Breast epithelium (tissue), 4 donors: Measurements from ENCODE around the gene OSBPL6. TPM values are rescaled to one million over a fixed set of nuclear protein-coding genes. Genes with fewer than 3 reads are reported as not detected.

Experiments used
- DNase-seq, 2 donors: peaks; one replicate each; pipeline ENCODE4 v3.0.0-alpha.2; 2019; ENCODE audit warnings: low spot score in 2 of 2
- H3K27ac ChIP-seq, 2 donors: fragments of 200-600 bp; sonication (generic) in 1 of 2; one replicate each; pipeline ENCODE4 v1.5.1; 2016 to 2019; ENCODE audit warnings: mild to moderate bottlenecking in 1 of 2
- H3K27me3 ChIP-seq, 2 donors: fragments of 200-600 bp; sonication (generic) in 1 of 2; one replicate each; pipeline versions ENCODE4 v1.5.1 to v1.6.0; 2017 to 2019; ENCODE audit warnings: control low read depth in 1 of 2, mild to moderate bottlenecking in 1 of 2
- H3K36me3 ChIP-seq: fragments of 200-600 bp; one replicate; pipeline ENCODE4 v1.5.1; 2019
- H3K4me1 ChIP-seq, 2 donors: fragments of 200-600 bp; sonication (generic); one replicate each; pipeline ENCODE4 v1.5.1; 2016 to 2019; ENCODE audit warnings: control low read depth in 1 of 2
- H3K4me3 ChIP-seq, 3 donors: fragments of 200-600 bp; sonication (generic); 1 replicate in 2 of 3; 2 replicates in 1 of 3; pipeline ENCODE4 v1.5.1; 2016 to 2019; ENCODE audit warnings: mild to moderate bottlenecking in 3 of 3, moderate library complexity in 2 of 3
- H3K9me3 ChIP-seq, 2 donors: fragments of 200-600 bp; sonication (generic) in 1 of 2; one replicate each; pipeline ENCODE4 v1.5.1; 2016 to 2019; ENCODE audit warnings: control low read depth in 1 of 2
- POLR2A ChIP-seq: fragments of 450-650 bp; IDR thresholded peaks from one replicate; pipeline ENCODE4 v1.6.1; 2016; ENCODE audit warnings: antibody characterized with exemption, mild to moderate bottlenecking, moderate library complexity
- POLR2AphosphoS5 ChIP-seq, 3 donors: sonication (generic); formaldehyde crosslinking; IDR thresholded peaks; one replicate each; pipeline ENCODE4 v1.6.1; 2017; ENCODE audit warnings: antibody characterized with exemption in 3 of 3
- intact Hi-C: fragments of 100-400 bp; cut with DNase I; formaldehyde crosslinking; loops from one replicate; pipeline ENCODE4 v1.15.1; 2023; ENCODE audit warnings: low total_unique reads
- total RNA-seq, 3 donors: library from RNA; depleted of rRNA; stranded (reverse); fragments of >200 nt; gene quantifications; one replicate each; pipeline ENCODE4 v1.1.0, GENCODE V29; 2016
- TF ChIP-seq, protein P1 (sequence below), 3 donors: fragments of 450-650 bp; IDR thresholded peaks; one replicate each; pipeline ENCODE4 v1.5.1; 2016 to 2017; ENCODE audit warnings: antibody characterized with exemption in 3 of 3, mild to moderate bottlenecking in 3 of 3, moderate library complexity in 3 of 3

The OSBPL6 gene
- total RNA-seq, 3 donors from 2014 or later = 1.3 to 4.8 (median 1.8) TPM

DNA sequence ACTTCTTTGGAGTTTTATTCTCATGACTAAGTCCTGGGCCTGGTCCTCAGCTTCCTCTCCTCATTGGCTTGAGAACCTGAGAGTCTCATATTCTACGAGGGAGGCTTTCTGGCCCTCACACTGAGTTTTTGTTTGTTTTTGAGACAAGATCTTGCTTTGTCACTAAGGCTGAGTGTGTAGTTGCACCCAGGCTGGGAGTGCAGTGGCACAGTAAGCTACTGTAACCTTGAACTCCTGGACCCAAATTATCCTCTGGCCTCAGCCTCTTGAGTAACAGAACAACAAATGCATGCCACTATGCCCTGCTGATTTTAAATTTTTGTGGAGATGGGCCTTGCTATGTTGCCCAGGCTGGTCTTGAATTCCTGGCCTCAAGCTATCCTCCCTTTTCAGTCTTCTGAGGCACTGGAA is 234.1 kb downstream of the OSBPL6 start:
- no peaks in the 10 kb centered on the region for H3K27me3 ChIP-seq
- H3K4me1 ChIP-seq = no peaks in the 10 kb centered on the region
- H3K36me3 ChIP-seq = no peaks in the 10 kb centered on the region
- no peak for DNase-seq
- no peak for TF ChIP-seq POLR2A
- TF ChIP-seq, protein P1, sequence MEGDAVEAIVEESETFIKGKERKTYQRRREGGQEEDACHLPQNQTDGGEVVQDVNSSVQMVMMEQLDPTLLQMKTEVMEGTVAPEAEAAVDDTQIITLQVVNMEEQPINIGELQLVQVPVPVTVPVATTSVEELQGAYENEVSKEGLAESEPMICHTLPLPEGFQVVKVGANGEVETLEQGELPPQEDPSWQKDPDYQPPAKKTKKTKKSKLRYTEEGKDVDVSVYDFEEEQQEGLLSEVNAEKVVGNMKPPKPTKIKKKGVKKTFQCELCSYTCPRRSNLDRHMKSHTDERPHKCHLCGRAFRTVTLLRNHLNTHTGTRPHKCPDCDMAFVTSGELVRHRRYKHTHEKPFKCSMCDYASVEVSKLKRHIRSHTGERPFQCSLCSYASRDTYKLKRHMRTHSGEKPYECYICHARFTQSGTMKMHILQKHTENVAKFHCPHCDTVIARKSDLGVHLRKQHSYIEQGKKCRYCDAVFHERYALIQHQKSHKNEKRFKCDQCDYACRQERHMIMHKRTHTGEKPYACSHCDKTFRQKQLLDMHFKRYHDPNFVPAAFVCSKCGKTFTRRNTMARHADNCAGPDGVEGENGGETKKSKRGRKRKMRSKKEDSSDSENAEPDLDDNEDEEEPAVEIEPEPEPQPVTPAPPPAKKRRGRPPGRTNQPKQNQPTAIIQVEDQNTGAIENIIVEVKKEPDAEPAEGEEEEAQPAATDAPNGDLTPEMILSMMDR (IDR thresholded peaks at IDR 0.05) = no peak
- TF ChIP-seq POLR2AphosphoS5 (IDR thresholded peaks at IDR 0.05) = no peak
- H3K9me3 ChIP-seq = peaks cover 0 to 6% of the 10 kb centered on the region in 2 donors
- H3K4me3 ChIP-seq = no peak overlapping the region
- intact Hi-C loops = no loop called here
- H3K27ac ChIP-seq = no peak overlapping the region

DNA sequence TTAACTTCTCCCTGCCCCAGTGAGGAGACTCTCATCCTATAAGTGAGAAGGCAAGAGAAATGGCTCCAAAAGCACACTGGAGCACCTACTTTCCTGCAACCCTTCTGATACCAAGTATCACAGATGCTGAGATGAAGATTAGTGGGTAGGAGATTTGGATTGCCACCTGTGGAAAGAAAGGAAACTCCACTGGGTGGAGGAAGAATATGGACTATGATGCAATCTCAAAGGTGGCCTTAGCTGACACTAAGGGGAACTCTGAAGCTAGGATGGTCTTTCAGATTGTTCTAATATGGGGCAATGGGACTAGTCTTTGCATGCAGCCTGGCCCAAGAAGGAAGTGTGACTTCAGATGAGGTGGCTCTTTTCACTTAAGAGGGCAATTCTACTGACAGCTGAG is 235.0 kb downstream of the OSBPL6 start:
- H3K4me3 ChIP-seq = no peak overlapping the region
- no peak for TF ChIP-seq POLR2A
- TF ChIP-seq, protein P1 (IDR thresholded peaks at IDR 0.05) = no peak
- no peak for TF ChIP-seq POLR2AphosphoS5 (IDR thresholded peaks at IDR 0.05)
- no peak for DNase-seq
- no peaks in the 10 kb centered on the region for H3K27me3 ChIP-seq
- peaks cover 0 to 1% of the 10 kb centered on the region in 2 donors for H3K9me3 ChIP-seq
- no peaks in the 10 kb centered on the region for H3K4me1 ChIP-seq
- H3K36me3 ChIP-seq = no peaks in the 10 kb centered on the region
- intact Hi-C loops = no loop called here
- H3K27ac ChIP-seq = no peak overlapping the region

DNA sequence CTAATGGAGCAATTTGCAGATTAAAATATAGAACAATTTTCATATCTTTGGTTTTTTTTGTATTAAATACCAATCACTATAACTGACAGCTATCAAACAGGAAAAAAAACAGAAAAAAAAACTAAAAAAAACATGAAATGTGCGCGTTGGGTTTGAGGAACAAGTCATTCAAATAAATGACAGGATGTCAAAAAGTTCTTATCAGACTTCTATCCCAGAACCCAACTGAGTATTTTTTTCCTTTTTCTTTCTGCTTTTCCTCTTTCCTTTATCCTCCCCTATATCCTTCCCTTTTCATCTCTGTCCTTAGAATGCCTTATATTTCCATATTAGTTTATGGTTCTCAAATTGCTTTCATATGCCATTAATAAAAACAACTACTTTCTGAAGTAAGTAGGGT is 242.3 kb downstream of the OSBPL6 start:
- TF ChIP-seq, protein P1 (IDR thresholded peaks at IDR 0.05) = no peak
- TF ChIP-seq POLR2AphosphoS5 (IDR thresholded peaks at IDR 0.05) (no peak), POLR2A (no peak)

DNA sequence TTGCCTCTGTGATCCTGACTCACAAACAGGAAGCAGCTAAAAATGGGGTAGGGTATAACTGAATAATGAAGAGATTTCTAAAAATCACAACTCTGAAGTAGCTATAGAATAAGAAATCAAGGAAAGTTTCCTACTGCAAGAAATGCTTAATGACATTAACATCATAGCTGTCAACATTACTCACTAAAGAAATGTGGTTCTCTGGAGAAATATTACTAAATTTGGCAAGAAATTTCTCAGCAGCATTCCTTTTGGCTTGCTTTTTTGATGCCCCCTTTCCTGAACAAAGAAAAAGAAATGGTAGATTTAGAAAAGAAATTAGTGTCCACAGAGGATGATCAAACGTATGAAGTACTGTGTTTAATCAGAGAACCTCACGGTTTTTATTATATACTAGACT is 247.1 kb downstream of the OSBPL6 start:
- Histone ChIP-seq H3K4me3 (no peak overlapping the region), H3K36me3 (no peaks in the 10 kb centered on the region), H3K9me3 (no peaks in the 10 kb centered on the region), H3K4me1 (no peaks in the 10 kb centered on the region), H3K27ac (no peak overlapping the region), H3K27me3 (no peaks in the 10 kb centered on the region)
- intact Hi-C loops = no loop called here
- TF ChIP-seq POLR2AphosphoS5 (IDR thresholded peaks at IDR 0.05) (no peak), POLR2A (no peak)
- TF ChIP-seq, protein P1 (IDR thresholded peaks at IDR 0.05) = no peak
- no peak for DNase-seq

More for the DNA sequence above, 242.3 kb downstream of the OSBPL6 start:
- no peaks in the 10 kb centered on the region for H3K36me3 ChIP-seq
- H3K27me3 ChIP-seq = no peaks in the 10 kb centered on the region
- H3K4me1 ChIP-seq = no peaks in the 10 kb centered on the region
- H3K9me3 ChIP-seq = no peaks in the 10 kb centered on the region
- H3K4me3 ChIP-seq = no peak overlapping the region
- no peak for DNase-seq
- no peak overlapping the region for H3K27ac ChIP-seq
- intact Hi-C loops = no loop called here

DNA sequence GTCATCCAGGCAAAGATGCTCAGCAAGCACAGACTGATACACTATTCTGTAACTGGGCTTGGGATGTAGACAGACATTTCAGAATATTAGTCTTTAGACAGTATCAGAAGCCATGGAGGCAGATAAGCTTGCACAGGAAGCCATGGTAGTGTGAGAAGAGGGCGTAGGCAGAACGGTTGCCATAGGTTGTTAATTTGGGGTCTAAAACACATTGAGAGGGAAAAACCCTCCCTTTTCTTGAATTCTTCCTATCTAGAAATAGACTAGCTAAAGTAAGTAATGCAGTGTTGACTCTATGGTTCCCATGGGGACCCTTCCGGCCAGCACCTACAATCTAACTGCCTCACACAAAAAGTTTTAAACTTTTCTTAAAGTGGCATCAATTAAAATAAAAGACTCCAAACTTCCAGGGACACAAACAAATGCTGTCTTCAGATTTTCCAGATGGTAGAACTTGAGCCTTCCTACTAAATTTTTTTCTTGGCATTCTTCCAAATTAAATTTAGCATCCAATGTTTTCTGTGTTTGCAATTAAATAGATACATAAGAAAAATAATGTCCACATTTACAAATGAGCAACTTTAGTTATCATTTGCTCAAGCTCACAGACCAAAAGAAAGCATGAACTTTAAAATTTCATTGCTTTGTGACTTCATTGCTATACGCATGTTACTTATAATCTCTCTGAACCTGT is 254.8 kb downstream of the OSBPL6 start:
- H3K27ac ChIP-seq = peak overlapping the region in 1 of 2 donors; percentile 96
- peaks cover 0 to 11% of the 10 kb centered on the region in 2 donors for H3K4me1 ChIP-seq
- peak overlapping the region in 2 of 3 donors; percentile 67 to 74 for H3K4me3 ChIP-seq
- intact Hi-C loops = no loop called here
- no peaks in the 10 kb centered on the region for H3K9me3 ChIP-seq
- TF ChIP-seq, protein P1 (IDR thresholded peaks at IDR 0.05) = no peak
- TF ChIP-seq POLR2A = no peak
- no peak for TF ChIP-seq POLR2AphosphoS5 (IDR thresholded peaks at IDR 0.05)
- H3K36me3 ChIP-seq = no peaks in the 10 kb centered on the region
- no peak for DNase-seq
- H3K27me3 ChIP-seq = no peaks in the 10 kb centered on the region
